T-helper 1 cell (primary cell): ENCODE data around the gene GTPBP1.

ENCODE experiments used
- DNase-seq, 5 donors: peaks; one replicate each; pipeline ENCODE4 v3.0.0-alpha.2; 2012 to 2020

GTPBP1 gene

DNA sequence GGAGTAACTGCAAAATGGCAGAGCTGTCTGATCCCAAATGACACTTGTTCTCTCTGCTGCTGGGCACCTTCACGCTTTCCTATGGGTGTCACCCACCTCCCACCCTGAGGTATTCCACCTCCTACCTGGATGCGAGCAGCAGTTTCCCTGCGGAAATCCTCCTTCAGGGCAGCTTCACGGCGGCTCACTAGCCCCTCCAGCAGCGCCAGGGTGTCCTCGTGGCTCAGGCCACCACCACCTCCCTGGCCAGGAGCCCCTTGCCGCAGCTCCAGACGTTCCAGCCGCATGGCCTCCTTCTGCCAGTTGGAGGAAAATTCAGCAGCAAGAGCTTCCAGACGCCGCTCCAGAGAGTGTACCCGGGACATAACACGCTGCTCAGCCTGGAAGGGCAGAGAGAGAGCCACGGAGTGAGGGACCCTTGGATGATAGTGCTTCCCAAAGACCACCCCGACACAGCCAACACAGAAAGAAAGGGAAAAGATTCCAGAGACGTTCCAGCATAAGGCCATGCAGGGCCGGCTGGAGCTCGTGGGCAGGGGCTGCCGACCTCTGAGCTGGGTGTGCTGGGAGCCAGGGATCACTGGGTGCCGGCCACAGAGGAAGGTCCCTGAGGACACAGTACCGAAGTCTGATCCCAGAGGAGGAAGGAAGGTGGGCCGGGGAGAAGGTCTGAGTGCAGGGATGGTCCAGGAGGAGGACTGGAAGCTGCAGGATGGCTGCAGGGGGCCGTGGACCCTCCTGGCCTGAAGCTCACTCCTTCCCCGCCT is 36.6 kb downstream of the GTPBP1 start:
- no peak for DNase-seq

DNA sequence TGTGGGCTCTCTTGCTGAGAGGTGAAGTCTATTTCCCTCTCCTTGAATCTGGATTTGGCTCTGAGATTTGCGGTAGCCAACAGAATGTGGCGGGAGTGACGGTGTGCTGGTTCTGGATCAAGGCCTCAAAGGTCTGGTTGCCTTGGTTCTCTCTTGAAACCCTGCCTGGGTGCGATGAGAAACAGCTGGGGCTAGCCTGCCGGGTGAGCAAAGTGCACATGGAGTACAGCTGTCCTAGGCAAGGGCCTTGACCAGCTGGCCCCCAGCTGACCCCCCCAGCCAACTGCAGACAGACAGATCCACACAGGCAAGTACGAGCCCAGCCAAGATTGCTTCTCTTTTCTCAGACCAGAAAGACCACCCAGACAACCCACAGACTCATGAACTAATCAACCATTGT is 39.2 kb downstream of the GTPBP1 start:
- DNase-seq, result no peak

DNA sequence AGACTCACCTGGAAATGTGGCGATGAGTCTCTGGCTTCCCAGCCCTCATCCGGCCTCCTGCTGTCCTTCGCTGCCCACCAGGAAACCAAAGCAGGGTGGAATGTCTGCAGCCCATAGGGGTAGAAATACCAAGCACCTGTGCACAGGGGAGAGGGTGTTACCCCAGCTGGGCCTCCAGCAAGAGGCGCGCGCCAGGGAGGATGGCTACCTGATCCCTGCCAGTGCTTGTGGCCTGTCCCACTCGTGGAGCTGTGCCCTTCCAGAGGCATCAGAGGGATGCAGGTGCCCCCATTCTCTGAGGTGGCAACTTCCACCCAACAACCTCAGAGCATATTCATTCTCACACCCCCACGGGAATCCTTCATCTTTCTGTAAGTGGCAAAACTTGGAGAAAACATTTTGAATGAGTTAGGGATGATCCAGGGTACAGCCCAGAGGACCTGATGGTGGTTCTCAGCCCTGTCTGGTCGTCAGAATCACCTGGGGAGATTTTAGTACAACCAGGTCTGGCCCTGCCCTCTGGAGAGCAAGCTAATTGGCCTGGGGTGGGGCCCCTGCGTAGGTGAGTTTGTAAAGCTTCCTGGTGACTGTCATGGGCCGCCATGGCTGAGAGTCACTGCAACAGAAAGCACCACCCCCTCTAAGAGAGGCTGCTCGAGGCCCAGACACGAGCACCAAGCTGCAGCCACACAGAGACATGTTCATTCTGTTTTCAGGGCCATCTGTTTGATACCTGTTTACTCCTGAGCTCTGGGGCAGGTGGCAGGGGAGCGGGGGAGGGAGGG is 40.1 kb downstream of the GTPBP1 start:
- no peak for DNase-seq

DNA sequence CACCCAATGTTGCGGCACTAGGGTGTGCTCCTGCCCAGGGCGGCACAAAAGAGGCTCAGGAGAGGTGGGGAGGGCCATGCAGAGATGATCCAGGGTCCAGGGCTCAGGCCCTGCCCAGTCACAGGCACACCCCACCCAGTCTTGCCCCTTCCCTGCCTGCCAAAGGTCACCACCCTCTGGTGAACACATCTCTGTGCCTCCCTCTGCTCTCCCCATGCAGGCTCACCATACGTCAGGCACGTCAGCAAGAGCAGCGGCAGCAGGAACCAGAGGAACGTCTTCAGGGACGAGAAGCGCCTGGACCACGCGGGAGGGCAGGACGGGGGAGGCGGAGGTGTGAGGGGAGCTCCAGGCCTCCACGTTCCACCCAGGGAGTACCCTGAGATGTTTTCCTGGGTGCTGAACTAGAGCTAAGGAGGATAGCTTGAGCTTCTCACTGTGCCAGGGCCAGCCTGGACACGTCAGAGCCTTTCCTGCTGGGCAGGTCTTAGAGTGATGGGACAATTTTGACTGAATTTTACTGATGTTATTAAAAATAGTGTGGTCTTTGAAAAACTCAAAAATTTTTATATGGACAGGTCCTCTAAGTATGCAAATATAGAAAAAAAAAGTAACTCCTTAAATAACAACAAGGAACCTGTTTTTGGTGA is 42.9 kb downstream of the GTPBP1 start:
- no peak for DNase-seq

DNA sequence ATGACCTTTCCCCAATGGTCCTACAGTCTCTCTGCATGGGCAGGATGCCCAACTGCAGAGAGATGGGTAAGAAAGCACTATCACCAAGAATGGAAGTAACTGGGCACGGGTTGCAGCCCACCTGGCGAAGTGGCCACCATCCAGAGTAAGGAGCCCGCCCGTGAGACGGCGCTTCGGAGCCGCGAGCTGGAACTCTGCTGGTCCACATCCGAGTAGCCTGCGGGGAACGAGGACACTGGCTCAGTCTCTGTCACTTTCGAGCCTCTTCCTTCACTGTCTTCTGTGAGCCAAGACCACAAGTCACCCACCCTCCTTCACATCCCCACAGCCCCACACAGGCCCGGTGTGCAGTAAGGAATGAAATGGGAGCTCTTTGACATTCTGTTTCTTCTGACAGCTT is 44.4 kb downstream of the GTPBP1 start:
- DNase-seq, result no peak

DNA sequence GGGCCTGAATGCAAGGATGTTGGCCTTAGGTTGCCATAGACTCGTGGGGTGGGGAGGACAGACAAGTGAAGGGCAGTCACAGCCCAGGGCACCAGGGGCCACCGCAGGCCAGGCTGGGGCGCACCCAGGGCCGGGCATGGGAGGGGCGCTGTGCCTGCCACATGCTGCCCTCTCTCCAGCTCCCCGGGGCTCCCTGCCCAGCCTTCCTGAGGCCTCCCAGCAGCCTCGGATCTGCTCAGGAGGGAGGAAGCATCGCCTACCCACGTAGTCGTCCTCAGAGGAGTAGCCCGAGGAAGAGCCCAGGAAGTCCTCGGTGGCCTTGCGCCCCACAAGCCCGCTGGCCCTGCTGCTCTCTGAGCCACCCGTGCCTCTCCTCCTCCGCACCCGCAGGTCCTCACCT is 44.9 kb downstream of the GTPBP1 start:
- no peak for DNase-seq

DNA sequence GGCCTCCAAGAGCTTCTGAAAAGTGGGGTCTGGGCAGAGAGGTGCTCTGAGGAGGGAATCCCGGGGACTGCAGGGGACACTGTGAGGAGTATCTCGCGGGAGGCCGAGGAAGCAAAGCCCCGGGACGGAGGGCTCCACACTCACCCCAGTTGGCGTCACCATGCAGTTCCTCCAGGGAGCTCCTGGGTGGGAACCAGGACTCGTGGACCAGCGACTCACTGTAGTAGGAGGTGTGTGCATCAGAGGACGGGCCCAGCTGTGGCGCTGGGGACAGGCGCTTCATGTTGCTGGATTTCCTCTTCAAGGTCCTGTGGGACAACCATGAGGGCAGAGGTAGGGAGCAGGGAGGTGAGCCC is 45.3 kb downstream of the GTPBP1 start:
- no peak for DNase-seq

DNA sequence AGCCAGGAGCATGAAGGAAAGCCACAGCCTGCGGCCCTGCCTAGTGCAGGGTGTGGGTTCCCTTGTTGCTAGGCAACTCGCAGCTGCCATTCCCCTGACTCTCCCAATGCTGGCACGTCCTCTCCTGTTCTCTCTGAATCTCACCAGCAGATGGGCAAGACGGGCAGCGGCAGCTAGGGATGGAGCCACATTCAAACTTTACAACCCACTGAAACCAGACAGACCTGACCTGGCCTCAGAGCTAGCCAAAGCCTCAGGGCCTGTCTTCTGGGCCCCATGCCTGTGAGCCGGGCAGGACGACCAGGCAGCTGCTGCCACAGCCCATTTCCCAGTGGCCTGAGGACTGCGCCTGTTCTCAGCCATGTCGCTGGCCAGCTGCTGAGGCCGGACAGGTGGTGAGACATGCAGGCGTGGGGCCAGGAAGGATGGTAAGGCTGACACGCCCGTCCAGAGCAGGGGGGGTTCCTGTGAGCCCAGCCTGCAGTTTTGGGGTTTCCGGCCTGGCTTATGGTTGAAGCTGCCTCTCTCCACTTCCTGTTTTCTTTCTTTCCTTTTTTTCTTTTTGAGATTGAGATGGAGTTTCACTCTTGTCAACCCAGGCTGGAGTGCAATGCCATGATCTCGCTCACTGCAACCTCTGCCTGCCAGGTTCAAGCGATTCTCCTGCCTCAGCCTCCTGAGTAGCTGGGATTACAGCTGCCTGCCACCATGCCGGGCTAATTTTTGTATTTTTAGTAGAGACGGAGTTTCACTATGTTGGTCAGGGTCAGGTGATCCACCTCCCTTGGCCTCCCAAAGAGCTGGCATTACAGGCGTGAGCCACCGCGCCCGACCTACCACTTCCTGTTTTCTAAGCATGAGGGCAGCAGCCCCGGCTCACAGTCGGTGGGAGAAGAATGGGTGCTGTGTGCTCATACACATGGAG is 45.9 kb downstream of the GTPBP1 start:
- peak; percentile 53 to 89 (median 67) for DNase-seq

DNA sequence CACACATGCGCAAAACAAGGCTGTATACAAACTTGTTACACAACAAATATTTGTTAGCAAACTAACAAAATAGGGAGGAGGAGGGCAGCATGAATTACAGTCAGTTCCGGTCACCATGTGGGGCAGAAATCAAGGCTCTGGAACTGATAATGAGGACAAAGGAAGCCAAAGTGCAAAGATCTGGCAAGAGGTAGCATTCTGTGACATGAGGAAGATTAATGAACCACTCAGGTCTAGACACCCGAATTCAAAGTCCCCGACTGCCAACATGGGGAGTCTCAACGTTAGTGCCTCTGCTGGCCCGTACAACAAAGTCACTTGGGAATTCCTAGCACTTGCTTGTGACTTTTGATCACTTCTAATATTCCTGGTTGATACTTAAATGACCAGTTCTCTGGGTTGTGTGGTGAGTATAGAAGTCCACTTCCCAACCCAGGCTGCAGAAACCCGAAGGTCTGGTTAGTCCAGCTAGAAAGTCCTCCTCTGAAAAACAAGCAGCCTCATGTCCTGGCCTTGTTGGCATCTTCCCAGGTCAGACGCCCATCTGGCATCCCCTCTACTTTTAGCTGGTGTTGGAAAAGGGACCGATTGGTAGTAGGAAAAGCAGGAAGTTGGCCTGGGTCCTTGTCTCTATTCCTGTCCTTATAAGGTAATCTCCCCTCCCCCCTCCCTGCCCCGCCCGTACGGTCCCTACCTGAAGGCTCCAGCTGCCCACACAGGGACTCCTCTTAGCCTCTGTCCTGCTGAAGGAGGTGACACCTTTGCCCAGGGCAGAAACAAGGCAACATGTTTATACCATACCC is 48.4 kb downstream of the GTPBP1 start:
- peak in 1 of 5 donors; percentile 60 for DNase-seq

DNA sequence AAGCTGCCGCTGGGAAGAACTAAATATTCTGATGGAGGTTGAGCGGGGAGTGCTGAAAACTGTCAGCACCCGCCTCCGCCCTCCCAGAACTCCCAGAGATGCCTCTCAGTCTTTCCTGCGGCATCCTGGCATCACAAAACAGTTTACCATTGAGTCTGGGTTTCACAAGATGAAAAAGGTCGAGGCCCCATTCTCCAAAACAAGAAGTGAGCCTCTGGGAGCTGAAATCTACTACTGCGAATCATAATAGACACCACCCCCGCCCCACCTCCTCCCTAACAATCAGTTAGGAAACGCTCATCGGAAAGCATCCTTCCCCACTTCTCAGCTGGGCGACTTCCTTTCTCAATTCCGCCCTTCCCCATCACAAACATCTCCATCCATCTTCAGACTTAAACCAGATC is 49.0 kb downstream of the GTPBP1 start:
- DNase-seq, result peak in 2 of 5 donors; percentile 23 to 50

DNA sequence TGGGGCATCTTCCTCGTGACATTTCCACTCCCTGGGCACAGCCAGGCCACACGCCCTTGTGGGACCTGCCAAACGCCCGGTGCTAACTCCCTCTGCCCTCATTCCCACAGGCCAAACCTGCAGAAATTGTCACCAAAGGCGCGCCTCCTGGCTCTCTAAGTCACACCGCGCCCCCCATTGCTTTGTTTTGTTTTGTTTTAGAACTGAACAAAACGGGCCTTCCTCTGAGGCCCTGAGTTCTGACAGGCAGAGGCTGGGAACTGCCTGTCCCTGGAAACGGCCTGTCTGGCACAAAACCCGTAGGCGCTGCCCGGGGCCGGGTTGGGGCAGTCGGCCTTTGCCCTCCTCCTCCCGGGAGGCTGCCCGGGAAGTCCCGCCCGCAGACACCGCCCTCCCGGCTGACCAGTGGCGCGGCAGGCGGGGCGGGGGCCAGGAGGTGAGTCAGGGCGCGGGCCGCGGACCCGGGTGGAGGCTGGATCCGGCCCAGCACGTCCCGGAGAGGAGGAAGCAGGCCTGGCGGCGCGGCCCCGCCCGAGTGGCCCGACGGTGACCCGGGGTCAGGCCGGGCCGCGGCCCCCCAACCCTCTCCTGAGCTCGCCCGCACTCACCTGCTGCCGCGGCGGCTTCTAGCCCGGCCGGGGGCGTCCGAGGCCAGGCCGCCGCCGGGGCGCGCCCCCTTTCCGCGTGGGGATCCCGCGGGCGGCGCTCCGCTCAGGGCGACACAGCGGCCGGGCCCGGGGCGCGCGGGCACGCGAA is 49.6 kb downstream of the GTPBP1 start:
- DNase-seq, result peak; percentile 28 to 57 (median 41)

DNA sequence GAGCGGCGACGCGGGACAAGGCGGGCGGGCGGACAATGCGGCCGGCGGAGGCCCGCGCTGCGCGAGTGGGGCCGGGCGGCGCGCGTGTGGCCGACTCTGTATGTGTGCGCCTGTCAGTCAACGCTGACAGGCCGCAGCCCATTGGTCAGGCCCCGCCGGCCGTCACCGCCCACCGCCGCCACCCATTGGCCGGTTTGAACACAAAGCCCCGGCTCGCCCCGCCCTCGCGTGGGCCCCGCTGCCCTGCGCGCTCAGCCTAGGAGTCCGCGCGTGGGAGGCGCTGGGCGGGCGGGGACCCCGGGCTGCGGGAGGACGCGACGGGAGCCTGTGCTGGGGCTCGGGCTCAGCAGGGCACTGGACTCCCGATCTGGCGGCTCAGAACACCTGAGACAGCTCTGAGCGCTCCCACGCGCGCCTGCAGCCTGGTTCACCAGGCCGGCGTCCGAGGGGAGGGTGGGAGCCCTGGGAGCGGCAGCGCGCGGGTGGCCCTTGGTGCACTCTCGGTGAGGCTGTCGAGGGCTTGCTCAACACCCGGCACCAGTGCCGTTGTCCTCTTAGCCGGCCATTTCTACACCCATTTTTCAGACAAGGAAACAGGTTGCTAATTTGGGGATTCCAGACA is 50.3 kb downstream of the GTPBP1 start, which contains the start of gene SUN2:
Gene SUN2, minus strand, starts transcription at position 88 of the 622 bp plus-strand sequence. CDS start 3,370 bp downstream, outside the sequence.
- peak; percentile 88 to 94 (median 92) for DNase-seq

DNA sequence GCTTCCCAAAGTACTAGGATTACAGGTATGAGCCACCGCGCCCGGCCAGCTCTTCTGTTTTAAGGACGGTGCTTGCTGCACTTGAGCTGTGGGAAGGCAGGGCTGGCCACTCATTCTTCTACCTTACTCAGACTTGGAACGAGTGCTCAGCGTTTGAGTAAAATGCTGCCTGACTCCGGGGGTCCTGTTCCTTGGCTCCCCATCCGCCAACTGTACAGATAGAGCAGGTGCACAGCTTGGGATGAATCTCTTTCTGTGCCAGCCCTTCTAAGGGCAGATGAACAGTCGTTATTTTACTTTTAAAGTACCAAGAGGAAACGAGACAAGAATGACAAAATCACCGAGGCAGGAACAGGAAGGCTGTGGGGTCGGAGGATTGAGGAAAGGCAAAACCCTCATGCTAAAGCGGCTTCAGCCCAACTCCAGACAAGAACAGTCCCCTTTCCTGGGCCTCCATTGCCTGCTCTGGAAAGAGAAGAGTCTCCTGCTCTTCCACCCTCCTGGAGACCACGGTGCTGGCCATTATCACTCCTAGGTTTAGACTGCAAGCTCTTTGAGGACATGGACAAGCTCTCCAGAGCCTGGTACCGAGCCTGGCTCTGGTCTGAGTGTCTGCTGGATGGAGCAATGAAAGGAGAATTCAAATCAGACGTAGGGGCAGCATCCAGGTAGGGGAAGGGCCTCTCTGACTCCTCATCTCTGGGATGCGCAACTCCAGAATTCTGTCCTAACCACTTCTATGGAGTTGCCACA is 51.1 kb downstream of the GTPBP1 start:
- DNase-seq, result peak in 1 of 5 donors; percentile 41

DNA sequence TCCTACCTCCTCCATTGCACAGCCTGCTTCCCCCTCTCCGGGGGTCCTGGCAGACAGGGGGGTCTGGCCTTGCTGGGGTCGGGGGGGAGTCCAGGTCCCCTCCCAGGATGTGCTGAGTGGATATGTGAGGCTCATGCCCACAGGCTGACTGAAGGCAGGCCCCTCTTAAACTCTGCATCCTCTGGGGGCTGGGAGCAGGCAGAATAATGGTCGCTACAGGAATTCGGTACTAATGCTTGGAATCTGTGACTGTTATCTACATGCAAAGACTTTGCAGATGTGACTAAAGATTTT is 51.7 kb downstream of the GTPBP1 start:
- DNase-seq, result no peak

DNA sequence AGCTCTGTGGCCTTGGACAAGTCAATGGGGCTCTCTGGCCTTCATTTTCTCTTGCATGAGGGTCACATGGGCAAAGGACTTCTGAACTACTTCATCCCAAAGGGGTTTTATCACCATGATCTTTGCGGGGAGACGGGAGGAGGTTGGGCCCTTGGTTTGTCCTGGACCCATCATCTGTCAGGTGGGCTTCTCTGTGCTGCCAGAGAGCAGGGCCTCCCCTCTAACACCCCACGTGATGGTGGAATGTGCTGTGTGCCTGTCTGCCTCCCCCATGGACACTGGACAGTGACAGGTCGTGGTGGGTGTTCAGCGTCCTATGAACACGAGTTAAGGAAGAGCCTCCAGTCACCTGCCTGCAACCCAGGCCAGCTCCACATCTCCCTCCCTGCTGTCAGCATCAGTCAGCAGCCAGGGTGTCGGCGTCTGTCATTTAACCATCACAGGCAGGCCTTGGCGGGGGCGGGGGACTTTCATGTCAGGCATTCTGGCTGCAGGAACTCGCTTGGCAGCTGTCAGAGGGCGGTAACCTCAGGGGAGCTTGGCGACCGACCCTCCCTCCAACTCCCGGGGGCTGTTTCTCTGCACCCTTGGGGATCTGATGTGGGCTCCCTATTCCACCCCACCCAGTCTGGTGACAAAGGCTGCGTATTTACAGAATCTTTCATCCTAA is 52.7 kb downstream of the GTPBP1 start:
- DNase-seq, result peak; percentile 24 to 63 (median 53)

DNA sequence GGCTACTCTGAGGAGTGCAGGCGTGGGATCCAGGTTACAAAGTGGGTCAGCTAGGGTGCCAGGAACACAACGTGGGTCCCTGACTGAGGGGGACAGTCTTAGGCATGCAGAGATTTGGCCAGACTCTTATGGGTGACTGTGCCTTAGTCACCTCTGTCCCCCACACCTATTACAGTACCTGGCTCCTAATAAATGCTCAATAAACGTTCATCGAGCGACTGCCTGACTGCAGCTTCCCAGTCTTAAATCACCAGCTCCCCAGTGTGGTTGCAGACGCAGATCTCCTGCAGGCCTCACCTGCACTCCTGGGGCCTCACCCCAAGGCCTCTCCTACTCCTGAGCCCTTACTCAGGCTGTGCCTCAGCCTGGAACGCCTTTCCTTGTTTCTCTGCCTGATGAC is 53.3 kb downstream of the GTPBP1 start:
- no peak for DNase-seq

DNA sequence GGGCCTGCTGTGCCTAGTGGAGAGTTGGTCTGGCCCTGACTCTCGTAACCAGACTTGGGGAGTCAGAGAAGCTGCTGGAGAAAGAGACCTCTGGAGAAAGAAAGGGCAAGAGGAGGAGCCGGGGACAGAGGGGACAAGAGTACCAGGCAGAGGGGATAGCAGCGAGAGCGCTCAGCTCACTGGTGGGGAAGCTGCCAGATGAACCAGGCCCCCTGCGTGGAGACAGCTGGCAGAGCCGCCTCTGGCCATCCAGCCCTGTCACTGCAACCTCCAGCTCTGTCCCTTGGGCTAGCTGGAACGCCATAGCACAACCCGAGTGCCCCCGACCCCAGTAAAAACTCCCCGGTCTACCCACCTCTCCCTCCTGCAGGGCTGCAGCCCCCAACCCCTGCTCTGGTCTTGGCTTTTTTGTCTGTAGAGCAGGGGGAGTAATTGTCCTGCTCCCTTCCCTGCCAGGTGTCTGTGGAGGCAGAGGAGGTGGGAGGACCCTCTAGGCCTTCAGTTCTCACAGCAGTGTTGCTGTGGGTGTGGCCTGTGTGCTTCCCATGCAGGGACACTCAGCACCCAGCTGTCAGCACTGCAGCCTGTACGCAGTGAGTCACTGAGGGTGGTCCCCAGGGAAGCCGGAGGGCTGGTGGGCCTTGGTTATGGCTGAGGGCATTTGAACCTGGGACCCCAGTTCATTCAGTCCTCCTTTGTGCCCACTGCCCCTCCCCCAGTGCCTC is 54.9 kb downstream of the GTPBP1 start:
- no peak for DNase-seq
